IPS-20b (cell line): ENCODE results near the gene DNAAF9.

Experiments
- H3K27ac ChIP-seq: one replicate; pipeline ENCODE4 v1.5.1; 2013; ENCODE audit warnings: low read length
- H3K27me3 ChIP-seq: 2 replicates; pipeline ENCODE4 v1.6.1; 2013; ENCODE audit warnings: mild to moderate bottlenecking, low read length, inconsistent platforms; ENCODE audit not compliant: insufficient read depth
- H3K36me3 ChIP-seq: 2 replicates; pipeline ENCODE4 v1.6.1; 2013; ENCODE audit warnings: low read depth, mild to moderate bottlenecking, inconsistent platforms, low read length, moderate library complexity; ENCODE audit not compliant: insufficient read depth
- H3K4me1 ChIP-seq: 2 replicates; pipeline ENCODE4 v1.6.1; 2013; ENCODE audit warnings: mild to moderate bottlenecking, control low read depth, inconsistent platforms, low read length, moderate library complexity; ENCODE audit not compliant: insufficient read depth
- H3K4me3 ChIP-seq: 2 replicates; pipeline ENCODE4 v1.5.1; 2013; ENCODE audit warnings: mild to moderate bottlenecking, low read length, inconsistent platforms
- H3K9ac ChIP-seq: 2 replicates; pipeline ENCODE4 v1.6.1; 2013; ENCODE audit warnings: low read depth, mild to moderate bottlenecking, inconsistent platforms, low read length, moderate library complexity
- H3K9me3 ChIP-seq: 2 replicates; pipeline ENCODE4 v1.6.1; 2013; ENCODE audit warnings: mild to moderate bottlenecking, low read depth, low read length, inconsistent platforms; ENCODE audit not compliant: insufficient read depth

DNAAF9 gene

DNA sequence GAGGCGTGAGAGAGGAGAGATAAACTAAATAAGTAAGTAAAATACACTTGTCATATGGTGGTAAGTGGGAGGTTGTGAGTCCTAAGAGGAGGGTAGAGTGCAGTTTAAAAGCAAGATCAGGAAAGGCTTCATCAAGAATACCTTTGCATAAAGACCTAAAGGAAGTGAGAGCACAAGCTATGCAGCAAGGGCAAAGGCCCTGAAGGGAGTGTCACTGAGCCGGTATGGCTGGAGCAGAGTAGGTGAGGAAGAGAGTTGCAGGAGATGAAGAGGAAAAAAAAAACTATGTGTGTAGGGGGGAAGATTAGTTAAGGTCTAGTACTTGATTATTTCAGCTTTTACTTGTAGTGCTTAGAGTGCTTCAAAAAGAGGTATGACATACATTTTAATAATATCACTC, 11.0 kb downstream of the DNAAF9 start:
- Histone ChIP-seq H3K36me3 (no peaks in the 10 kb centered on the region), H3K27me3 (no peaks in the 10 kb centered on the region), H3K9me3 (peaks cover 5% of the 10 kb centered on the region; the same call in 1 of the 2 replicates), H3K4me3 (no peak overlapping the region), H3K9ac (no peak overlapping the region), H3K4me1 (no peaks in the 10 kb centered on the region), H3K27ac (no peak overlapping the region)

- Histone ChIP-seq H3K4me3 (no peak overlapping the region), H3K27ac (no peak overlapping the region), H3K4me1 (no peaks in the 10 kb centered on the region), H3K9ac (no peak overlapping the region), H3K9me3 (peaks cover 5% of the 10 kb centered on the region), H3K36me3 (no peaks in the 10 kb centered on the region), H3K27me3 (no peaks in the 10 kb centered on the region)
Observed at GRCh38 chr20:3392756-3393155, 14.7 kb downstream of the DNAAF9 start.

DNA sequence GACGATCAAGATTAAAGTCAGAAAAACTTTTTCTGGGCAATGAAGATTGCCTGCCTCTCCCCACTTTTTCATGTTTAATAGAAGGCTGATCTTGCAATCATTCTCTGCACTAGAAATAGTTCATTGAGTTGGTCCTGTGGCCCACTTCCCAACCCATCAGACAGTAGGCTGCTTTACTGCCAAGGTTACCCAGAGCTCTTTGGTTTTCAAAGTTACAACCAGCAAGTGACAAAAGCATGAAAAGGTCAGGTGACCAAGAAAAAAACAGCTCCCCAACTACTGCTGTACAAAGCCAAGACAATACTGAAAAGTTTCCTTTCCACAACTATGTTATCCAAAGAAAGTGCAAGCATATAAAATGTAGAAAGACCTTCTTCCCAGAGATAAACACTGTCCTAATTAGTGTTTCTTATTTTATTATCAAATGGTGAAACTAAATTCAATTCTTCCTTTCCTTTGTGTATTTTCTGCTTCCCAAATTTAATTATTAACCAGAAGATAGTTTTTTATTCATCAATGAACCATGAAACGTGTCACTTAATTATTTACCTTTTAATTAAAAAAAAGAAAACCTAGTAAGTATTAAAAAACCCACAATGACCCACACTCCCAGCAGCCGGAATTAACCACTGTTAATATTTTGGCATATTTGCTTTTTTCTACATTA, 16.6 kb downstream of the DNAAF9 start:
- H3K9ac ChIP-seq: no peak overlapping the region
- H3K36me3 ChIP-seq: no peaks in the 10 kb centered on the region
- H3K27ac ChIP-seq: no peak overlapping the region
- H3K4me1 ChIP-seq: no peaks in the 10 kb centered on the region
- peaks cover 3% of the 10 kb centered on the region for H3K9me3 ChIP-seq
- H3K27me3 ChIP-seq: no peaks in the 10 kb centered on the region
- H3K4me3 ChIP-seq: no peak overlapping the region

- Histone ChIP-seq H3K9me3 (no peaks in the 10 kb centered on the region; the same call in none of the 2 replicates), H3K9ac (no peak overlapping the region), H3K4me1 (no peaks in the 10 kb centered on the region), H3K27me3 (no peaks in the 10 kb centered on the region), H3K4me3 (no peak overlapping the region), H3K36me3 (no peaks in the 10 kb centered on the region), H3K27ac (no peak overlapping the region)
Observed at GRCh38 chr20:3383878-3384495, 23.5 kb downstream of the DNAAF9 start.

GRCh38 chr20:3382836-3383235, 24.6 kb downstream of the DNAAF9 start:
- Histone ChIP-seq H3K4me3 (no peak overlapping the region), H3K36me3 (no peaks in the 10 kb centered on the region; the same call in 1 of the 2 replicates), H3K27ac (no peak overlapping the region), H3K27me3 (no peaks in the 10 kb centered on the region), H3K4me1 (peaks cover 5% of the 10 kb centered on the region; the same call in 1 of the 2 replicates), H3K9me3 (no peaks in the 10 kb centered on the region; the same call in none of the 2 replicates), H3K9ac (no peak overlapping the region)

- H3K9ac ChIP-seq: no peak overlapping the region
- H3K4me3 ChIP-seq: no peak overlapping the region
- peaks cover 11% of the 10 kb centered on the region; the same call in 1 of the 2 replicates for H3K4me1 ChIP-seq
- H3K27me3 ChIP-seq: no peaks in the 10 kb centered on the region
- H3K9me3 ChIP-seq: no peaks in the 10 kb centered on the region
- H3K36me3 ChIP-seq: no peaks in the 10 kb centered on the region; the same call in none of the 2 replicates
- no peak overlapping the region for H3K27ac ChIP-seq
Observed at GRCh38 chr20:3380228-3381070, 27.0 kb downstream of the DNAAF9 start.

GRCh38 chr20:3378138-3378537, 29.3 kb downstream of the DNAAF9 start:
- peaks cover 11% of the 10 kb centered on the region; the same call in 1 of the 2 replicates for H3K4me1 ChIP-seq
- H3K36me3 ChIP-seq: peaks cover 21% of the 10 kb centered on the region
- H3K9ac ChIP-seq: no peak overlapping the region
- H3K27ac ChIP-seq: no peak overlapping the region
- H3K27me3 ChIP-seq: no peaks in the 10 kb centered on the region
- H3K4me3 ChIP-seq: no peak overlapping the region
- no peaks in the 10 kb centered on the region for H3K9me3 ChIP-seq

- Histone ChIP-seq H3K9me3 (no peaks in the 10 kb centered on the region), H3K27ac (no peak overlapping the region), H3K27me3 (no peaks in the 10 kb centered on the region), H3K9ac (no peak overlapping the region), H3K4me1 (peaks cover 11% of the 10 kb centered on the region; the same call in 1 of the 2 replicates), H3K36me3 (peaks cover 24% of the 10 kb centered on the region), H3K4me3 (no peak overlapping the region)
Observed at GRCh38 chr20:3377644-3378043, 29.8 kb downstream of the DNAAF9 start.

- no peaks in the 10 kb centered on the region for H3K9me3 ChIP-seq
- peaks cover 24% of the 10 kb centered on the region for H3K36me3 ChIP-seq
- H3K27me3 ChIP-seq: no peaks in the 10 kb centered on the region
- no peak overlapping the region for H3K4me3 ChIP-seq
- H3K4me1 ChIP-seq: peaks cover 11% of the 10 kb centered on the region; the same call in 1 of the 2 replicates
- no peak overlapping the region for H3K27ac ChIP-seq
- no peak overlapping the region for H3K9ac ChIP-seq
Observed at GRCh38 chr20:3374296-3374695, 33.2 kb downstream of the DNAAF9 start.

DNA sequence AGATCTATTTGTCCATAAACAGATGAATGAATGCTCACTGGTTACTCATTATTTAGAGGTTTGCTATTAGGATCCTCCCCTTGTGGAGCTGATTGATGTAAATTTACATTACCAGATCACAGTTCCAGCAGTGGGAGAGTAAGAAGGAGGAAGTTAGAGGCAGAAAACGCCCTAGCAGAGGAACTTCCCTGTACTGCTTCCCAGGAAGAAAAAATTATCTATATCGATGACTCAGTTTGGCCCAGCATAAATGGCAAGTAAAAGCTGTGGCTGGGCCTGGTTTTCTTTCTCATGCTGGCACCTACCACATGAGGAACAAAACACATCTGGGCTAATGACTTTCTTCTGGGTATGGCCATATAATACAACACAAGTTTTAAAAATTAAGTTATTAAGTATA, 35.7 kb downstream of the DNAAF9 start:
- Histone ChIP-seq H3K27me3 (no peaks in the 10 kb centered on the region), H3K9ac (no peak overlapping the region), H3K4me3 (no peak overlapping the region), H3K4me1 (no peaks in the 10 kb centered on the region), H3K36me3 (peaks cover 24% of the 10 kb centered on the region), H3K9me3 (no peaks in the 10 kb centered on the region), H3K27ac (no peak overlapping the region)

GRCh38 chr20:3367089-3367488, 40.4 kb downstream of the DNAAF9 start:
- Histone ChIP-seq H3K4me3 (no peak overlapping the region), H3K36me3 (no peaks in the 10 kb centered on the region), H3K27me3 (no peaks in the 10 kb centered on the region), H3K4me1 (no peaks in the 10 kb centered on the region), H3K9ac (no peak overlapping the region), H3K27ac (no peak overlapping the region), H3K9me3 (no peaks in the 10 kb centered on the region)
